GM19351 (cell line): ENCODE measurements around the gene PPP1CC.
"Not testable (repeated sequence)": the region's sequence is repeated elsewhere in the genome, so short reads cannot be mapped to it uniquely, and the experiment has no call there.

ENCODE experiments used
- ATAC-seq: cut with Tn5 transposase; IDR thresholded peaks from one replicate; pipeline ENCODE4 v1.9.1; 2021; ENCODE audit warnings: mild to moderate bottlenecking, moderate library complexity; ENCODE audit not compliant: unreplicated experiment

PPP1CC gene

DNA sequence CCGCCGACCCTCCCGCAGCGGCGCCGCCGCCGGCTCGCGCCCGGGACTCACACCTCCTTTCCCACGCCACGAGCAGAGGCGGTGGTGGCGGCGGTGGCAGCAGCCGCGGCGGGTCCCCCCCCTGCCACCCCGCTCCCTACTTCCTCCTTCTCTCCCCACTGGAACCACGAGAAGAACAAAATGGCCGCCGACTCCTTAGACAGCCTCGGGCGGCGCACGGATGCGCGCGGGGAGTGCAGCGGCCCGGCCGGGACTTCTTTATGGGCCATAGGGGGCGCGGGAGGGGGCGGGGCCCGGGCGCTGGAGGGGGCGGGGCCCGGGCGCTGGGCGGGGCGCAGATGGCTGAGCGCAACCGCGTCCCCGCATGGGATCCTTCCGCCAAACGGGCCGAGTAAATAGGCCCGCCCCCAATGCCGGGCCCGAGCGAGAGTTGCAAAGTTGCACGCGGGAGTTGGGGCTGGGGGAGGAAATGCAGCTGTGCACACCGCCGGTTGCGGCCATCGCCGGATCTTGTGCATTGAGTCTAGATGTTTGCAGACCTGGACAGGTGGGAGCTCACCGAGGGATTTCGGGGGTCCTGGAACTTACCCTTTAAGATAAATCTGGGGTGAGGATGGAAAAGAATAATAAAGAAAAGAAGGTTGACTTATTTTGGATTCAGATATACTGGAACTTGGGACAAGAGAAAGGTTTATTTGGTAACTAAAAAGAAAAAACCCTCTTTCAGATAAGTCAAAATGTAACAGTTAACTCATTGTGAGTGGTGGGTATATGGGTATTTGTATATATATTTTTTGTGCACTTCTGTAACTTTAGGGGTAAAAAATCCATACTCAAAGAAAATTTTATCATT lies at the start of gene PPP1CC:
Gene PPP1CC (minus strand): TSS at position 174 of the 853 bp plus-strand sequence. CDS start 184 bp downstream, outside the sequence.
- ATAC-seq: peak; percentile 67

DNA sequence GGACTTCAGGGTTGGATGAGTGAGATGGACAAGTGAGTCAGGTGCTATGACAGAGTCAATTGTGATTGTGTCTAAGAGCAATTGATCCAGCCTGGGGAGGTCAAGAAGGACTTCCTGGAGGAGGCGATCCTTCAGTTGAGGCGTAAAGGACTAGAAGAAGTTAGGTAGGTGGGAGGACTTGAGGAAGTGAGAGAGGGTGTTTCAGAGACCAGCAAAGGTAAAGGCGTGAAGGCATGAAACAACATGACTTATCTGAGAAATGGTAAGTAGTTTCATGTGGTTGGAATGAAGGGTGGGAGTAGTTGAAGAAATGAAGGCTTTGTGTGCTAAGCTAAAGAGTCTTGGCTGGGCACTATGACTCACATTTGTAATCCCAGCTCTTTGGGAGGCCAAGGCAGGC lies 48.9 kb upstream of the PPP1CC start:
- ATAC-seq: no peak

DNA sequence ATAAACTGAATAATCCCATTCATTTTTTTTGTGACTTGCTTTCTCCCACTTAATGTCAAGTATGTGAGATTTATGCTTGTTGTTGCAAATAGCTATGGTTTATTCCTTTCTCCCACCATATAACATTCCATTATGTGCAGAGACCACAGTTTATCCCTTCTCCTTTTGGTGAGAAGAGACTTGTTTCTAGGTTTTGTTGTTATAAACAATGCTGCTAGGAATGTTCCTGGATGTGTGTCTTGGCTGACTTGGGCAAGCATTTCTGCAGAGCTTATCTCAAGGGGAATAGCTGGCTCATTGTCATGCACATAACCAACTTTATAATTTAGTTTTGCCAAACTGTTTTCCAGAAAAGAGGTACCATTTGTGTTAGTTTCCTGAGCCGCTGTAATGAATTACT lies 47.6 kb upstream of the PPP1CC start:
- ATAC-seq: no peak

DNA sequence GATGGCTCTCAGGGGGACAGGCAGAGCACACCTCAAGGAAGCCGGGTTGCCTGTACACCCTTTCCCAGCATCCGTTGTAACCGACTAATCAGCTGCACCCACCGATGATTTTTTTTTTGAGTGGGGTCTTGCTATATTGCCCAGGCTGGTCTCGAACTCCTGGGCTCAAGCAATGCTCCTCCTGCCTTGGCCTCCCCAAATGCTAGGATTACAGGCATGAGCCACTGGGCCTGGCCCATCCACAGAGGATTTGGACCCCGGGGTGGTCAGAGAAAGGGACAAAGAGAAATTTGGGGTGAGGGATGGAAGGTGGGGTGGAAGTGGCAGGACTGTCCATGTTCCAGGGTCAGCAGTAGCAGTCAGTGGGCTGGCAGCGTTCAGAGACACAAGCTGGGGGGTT lies 43.3 kb upstream of the PPP1CC start:
- ATAC-seq: no peak

DNA sequence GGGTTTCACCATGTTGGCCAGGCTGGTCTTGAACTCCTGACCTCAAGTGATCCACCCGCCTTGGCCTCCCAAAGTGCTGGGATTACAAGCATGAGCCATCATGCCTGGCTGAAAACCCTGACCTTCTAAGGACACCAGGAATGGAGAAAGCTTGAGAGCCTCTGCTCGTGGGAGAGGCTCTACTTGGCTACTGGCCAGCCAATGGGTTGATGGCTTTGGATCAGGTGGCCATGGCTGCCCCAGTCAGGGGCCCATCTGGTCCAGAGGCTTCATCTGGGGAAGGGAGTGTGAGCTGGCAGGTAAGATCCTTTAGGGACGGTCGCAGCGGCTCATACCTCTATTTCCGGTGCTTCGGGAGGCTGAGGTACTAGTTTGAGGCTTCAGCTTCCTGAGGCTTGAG lies 42.5 kb upstream of the PPP1CC start:
- no peak for ATAC-seq

DNA sequence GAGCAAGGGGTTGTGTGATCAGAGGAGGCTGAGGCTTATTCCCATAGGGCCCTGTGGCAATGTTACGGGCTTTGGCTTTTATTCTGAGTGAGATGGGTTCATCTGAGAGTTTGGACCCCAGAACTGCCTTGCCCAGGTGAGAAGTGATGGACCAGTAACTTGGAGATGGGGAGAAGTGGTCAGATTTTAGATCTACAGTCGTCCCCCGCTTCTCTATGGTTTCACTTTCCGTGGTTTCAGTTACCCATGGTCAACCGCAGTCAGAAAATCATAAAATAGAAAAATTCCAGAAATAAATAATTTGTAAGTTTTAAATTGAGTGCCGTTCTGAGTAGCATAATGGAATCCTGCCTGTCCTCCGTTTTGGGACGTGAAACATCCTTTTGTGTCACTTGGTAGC lies 40.2 kb upstream of the PPP1CC start:
- ATAC-seq: no peak

DNA sequence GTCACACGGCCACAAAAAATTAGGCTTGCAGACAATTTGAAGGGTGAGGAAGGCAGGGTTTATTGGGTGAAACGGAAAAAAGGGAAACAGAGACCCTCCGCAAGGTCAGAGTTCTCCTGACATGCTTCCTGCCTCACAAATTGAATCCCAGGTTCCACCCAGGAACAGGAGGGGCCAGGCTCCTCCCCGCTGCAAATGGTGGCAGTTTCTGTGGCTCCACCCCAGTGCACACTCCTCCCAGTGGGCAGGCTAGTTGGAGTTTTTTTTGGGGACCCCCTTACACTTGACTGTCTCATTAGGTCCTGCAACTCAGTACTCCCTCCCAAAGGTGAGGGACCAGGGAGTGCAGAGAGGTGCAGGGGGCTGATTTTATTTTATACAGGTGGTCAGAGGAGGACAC lies 39.4 kb upstream of the PPP1CC start:
- ATAC-seq: no peak

DNA sequence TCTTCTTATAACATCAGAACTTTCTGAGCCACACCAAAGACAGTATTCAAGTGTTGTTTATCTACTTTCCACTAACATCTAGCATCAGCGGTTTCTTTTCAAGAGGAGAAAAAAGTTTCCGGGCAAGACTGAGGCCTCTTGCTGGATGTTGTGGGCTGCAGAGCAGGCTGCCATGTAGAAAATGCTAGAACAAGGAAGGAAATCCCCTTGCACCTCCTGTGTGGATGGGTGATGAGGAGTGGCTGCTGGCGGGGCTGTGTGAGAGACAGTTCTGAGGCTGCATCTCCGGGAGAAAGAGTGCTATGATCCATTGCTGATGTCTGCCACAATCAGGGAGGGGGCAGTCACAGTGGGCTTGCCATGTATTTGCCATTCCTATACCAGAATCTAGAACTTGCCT lies 37.8 kb upstream of the PPP1CC start:
- no peak for ATAC-seq

DNA sequence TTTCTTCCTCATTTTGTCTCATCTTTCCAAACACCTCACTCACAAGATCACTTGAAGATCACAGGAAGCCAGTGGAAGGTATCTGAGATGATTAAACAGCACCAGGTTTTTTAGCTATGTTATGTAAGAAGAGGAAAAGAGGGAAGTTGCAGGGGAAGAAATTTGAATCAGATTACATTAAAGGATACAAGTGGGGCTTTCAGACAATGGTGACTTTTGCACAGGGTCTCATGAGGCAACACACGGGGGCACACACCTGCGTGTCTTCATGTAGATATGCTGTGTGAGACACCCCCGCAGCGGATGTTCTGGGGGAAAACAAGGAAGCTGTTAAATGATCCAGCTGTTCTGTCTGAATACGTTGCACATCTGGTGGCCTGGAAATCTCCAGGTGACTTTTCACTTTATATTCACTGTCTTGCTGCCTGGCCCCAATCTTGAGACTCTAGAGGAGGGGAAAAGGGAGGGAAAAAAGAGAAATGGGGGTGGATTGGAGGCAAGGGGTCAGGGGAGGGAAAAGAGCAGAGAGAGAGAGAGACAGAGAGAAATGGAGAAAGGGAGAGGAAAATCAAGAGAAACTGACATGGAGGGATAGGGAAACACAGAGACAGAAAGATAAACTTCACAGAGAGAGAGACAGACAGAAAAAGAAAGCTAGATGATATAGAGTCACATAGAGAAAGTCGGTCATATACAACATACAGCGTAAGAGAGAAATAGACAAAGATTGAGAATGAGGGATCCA lies 36.3 kb upstream of the PPP1CC start:
- no peak for ATAC-seq

DNA sequence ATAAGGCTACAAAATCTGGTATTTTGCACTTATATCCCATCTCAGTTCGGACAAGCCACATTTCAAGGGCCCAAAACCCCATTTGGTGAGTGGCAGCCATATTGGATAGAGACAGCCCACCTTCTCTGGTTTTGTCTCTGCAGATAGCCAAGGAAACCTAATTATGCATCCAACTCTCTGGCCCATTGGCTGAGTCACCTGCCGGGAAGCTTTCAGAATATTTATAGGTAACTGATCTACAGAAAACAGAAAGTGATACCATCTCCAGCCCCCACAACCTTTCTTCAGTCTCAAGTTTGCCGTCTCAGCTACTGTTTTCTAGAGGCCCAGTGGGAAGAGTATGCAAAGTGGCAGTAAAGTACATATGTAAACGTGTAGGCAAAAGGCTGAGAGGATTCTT lies 33.7 kb upstream of the PPP1CC start:
- peak; percentile 97 for ATAC-seq

DNA sequence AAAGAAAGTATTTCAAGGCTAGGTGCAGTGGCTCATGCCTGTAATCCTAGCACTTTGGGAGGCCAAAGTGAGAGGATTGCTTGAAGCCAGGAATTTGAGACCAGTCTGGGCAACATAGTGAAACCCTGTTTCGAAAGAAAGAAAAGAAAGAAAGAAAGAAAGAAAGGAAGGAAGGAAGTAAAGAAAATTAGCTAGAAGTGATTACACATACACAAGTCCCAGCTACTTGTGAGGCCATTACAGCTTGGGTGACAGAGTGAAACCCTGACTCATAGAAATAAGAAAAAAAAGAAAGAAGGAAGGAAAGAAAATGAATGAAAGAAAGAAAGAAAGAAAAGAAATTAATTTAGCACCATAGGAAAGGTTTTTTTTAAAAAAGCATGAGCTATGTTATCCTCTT lies 33.3 kb upstream of the PPP1CC start:
- ATAC-seq: no peak

DNA sequence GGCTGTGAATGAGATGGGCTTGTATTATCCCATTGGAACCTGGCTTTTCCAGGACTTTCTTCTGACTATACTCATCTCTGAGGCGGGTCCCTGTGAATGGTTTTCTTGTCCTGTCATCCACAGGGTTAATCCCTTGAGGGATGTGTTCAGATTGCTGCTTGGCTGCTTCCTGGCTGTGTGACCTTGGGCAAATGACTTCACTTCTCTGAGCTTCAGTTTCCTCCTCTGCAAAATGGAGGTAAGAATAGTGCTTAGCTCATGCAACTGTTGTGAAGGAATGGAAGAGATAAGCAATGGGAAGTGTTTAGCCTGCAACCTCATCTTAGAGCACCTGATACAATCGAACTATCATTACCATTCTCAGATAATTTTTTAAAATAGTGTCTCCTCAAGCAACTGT lies 32.1 kb upstream of the PPP1CC start:
- no peak for ATAC-seq

DNA sequence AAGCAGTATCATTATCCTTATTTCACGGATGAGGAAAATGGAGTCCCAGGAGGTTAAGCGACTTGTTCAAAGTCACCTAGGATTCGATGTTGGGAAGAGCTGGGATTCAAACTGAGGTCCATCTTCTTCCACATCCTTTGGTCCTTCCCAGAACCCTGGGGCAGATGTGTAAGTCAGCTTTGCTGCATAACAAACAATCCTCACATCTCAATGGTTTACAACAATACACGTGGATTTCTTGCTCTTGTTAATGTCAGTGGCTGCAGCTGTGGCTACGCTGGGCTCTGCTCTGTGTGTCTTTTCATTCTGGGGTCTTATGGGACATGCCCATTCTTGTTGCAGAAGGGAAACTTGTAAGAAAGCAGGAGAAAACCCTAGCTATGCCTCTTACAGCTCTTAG lies 26.3 kb upstream of the PPP1CC start:
- no peak for ATAC-seq

DNA sequence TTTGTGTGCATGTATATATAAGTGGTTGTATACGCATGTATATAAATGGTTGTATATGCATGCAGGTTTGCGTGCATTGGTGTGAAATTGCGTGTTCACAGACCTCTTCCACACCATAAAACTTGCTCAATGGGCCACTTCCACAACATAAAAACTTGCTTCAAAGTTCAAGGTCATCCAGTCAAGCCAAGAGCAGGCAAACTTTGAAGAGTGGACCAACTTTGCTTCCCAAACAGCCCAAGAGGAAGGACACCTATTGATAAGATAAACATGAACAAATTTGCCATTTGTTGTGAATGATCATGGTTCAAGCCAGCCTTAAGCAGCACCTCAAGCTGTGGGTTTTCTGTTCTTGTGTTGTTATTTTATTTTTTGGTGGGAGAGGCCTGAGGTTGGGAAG lies 25.2 kb upstream of the PPP1CC start:
- ATAC-seq: no peak

DNA sequence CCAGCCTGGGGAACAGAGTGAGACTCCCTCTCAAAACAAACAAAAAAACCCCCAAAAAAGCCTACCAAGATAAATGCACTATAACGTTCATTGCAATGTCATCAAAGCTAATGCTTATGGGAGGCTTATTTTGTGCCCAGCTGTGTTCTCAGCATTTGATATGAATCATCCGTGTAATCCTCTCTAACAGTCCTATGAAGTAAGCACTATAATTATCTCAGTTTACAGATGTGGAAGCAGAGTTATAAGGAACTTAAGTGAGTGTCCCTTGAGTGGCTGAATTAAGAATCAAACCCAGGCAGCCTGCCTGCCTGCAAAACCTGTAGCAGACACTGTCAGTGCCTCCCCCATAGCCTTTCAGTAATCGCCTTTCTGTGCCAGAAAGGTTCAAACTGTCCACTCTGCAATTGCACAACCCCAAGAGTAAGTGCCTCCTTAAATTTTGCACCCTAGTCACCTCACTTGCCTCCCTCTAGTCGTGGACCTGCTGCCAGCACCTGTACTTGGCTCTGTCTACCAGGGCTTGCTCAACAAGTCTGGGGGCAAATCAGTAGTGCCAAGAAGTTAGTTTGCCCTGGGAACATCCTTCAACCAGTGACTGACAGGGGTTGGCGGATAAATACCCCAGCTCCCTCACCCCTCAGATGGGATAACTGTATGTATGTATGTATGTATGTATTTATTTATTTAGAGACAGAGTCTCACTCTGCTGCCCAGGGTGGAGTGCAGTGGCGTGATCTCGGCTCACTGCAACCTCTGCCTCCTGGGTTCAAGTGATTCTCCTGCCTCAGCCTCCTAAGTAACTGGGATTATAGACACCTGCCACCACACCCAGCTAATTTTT lies 23.8 kb upstream of the PPP1CC start:
- ATAC-seq: no peak

DNA sequence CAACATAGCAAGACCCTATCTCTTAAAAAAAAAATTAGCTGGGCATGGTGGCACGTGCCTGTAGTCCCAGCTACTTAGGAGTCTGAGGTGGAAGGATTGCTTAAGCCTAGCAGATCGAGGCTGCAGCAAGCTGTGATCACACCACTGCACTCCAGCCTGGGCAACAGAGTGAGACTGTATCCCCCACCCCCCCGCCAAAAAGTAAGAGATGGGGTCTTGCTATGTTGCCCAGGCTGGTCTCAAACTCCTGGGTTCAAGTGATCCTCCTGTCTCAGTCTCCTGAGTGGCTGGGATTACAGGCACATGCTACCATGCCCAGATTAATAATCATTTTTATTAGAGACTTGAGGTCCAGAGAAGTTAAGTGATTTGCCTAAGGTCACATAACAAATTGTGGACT lies 22.9 kb upstream of the PPP1CC start:
- not testable (repeated sequence) for ATAC-seq

DNA sequence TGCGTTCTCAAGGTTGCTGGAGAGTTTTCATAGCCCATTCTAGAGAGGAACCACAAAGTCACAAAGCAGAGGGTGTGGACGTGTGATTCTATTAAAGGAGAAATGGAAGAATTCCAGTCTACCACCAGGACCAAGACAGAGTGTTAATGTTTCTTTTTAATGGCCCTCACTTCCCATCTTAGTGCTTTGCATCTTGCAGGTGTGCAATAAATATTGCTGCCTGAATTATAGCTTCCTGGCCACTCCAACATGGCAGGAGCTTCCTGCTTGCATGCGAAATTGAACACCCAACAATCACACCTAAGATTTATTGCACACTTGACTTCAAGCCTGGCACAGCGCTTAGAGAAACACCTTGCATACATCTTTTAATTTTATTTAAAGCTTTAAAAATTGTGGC lies 22.4 kb upstream of the PPP1CC start:
- ATAC-seq: no peak

DNA sequence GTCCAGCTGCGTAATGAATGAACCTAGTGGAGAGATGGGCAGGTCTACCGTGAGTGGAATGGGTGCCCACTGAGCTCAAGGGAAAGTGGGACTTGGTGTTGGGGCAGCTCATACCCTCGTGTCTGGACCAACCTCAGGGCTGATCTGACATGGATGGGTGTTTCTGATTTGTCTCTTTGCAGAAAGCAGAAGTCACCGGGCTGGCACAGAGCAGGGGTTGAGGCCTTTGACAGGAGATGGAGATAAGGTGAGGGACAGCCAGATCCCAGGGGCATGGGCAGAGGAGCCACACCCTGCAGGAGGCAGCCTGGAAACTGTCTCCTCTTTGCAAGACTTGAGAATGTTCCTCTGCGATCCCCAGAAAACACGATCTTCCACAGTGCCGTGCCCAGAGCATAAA lies 20.9 kb upstream of the PPP1CC start:
- ATAC-seq: no peak

DNA sequence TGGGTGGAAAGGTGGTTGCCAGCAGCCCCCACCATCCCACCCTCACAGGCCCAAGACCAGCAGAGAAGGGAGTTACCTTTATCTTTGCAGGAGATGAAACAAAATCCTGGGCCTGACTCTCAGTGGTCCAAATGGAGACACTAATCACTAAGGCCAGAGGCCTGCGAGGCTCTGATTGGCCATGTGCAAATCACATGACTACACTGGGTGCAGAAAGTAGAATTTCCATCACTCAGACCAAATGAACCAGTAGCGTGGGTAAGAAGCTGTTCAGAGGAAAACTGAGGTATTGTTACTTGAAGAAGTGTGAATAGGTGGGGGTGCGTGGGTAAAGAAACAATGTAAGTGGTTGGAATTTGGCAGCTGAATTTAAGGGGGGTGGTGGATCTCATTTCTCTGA lies 20.2 kb upstream of the PPP1CC start:
- ATAC-seq: no peak

DNA sequence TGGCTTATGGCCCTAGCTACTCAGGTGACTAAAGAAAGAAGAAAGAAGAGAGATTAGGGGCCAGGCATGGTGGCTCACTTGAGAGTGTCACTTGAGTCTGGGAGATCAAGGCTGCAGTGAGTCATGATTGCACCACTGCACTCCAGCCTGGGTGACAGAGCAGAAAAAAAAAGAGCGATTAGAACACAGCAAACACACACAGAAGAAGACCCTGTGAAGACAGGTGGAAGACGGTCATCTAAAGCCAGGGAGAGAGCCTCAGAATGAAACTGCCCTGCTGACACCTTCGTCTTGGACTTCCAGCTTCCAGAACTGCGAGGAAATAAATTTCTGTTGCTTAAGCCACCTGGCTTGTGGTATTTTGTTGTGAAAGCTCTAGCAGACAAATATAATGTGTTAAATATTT lies 17.5 kb upstream of the PPP1CC start:
- ATAC-seq: no peak

DNA sequence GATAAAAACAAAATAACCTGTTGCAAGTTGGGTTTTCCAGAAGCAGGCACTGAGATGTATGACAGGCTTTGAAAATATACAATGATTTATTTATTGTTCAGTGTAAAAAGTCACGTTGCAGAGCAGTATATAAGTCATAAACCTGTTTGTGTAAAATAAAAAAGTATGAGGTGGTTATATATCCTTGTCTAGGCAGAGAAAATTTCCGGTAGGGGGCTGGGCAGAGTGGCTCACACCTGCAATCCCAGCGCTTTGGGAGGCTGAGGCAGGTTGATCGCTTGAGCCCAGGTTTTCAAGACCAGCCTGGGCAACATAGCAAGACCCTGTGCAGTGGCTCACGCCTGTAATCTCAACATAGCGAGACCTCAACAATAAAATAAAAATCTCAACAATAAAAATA lies 16.2 kb upstream of the PPP1CC start:
- ATAC-seq: no peak
